ENCODE data around the gene DOCK6. TPM values are rescaled to one million over a fixed set of nuclear protein-coding genes. Genes with fewer than 3 reads are reported as not detected.

The DOCK6 gene
- total RNA-seq, 1 donor from 2014 or later, result 66.8 TPM

- DNase-seq (ENCODE audit: low read depth, low spot score), result no peak
Observed at GRCh38 chr19:11279505-11280236, 17.3 kb upstream of the DOCK6 start.

DNA sequence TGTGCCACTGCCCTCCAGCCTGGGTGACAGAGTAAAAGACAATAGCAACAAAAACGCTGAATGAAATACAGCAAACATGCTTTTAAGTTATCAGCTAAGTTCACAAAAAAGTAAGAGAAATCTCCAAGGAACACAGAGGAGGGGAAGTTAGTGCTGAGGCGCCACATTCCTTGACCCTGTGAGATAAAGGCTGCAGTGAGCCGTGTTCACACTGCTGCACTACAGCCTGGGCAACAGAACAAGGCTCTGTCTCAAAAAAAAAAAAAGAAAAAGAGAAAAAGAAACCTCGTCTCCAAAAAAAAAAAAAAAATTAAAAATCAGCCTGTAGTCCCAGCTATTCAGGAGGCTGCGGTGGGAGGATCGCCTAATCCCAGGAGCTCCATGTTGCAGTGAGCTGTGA lies 16.3 kb upstream of the DOCK6 start:
- no peak for DNase-seq (ENCODE audit: low read depth, low spot score)

DNA sequence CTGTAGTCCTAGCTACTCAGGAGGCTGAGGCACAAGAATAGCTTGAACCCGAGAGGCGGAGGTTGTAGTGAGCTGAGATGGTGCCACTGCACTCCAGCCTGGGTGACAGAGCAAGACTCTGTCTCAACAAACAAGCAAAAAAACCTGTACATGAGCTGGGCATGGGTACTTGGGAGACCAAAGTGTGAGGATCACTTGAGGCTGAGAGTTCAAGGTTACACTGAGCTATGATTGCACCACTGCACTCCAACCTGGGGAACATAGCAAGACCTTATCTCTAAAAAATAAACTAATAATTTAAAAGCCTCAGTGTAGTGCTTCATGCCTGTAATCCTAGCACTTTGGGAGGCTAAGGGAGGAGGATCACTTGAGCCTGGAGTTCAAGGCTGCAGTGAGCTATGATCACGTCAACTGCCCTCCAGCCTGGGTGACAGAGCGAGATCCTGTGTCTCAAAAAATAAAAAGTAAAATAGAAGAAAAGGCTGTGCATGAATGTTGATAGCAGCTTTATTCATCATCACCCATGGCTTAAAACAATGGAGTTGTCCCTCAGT lies 12.3 kb upstream of the DOCK6 start:
- DNase-seq (ENCODE audit: low read depth, low spot score), result no peak

- no peak for DNase-seq (ENCODE audit: low read depth, low spot score)
Observed at GRCh38 chr19:11273989-11274388, 11.7 kb upstream of the DOCK6 start.

DNA sequence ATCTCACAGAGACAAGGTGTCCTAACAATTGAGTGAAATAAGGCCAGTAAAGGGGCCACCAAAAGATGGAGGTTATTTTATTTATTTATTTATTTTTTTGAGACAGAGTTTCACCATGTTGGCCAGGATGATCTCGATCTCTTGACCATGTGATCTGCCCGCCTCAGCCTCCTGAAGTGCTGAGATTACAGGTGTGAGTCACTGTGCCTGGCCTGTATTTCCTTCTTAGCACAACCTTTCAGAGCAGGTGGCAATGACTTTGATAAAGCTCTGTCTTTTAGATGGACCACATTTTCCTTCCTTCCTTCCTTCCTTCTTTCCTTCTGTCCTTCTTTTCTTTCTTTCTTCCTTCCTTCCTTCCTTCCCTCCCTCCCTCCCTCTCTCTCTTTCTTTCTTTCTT lies 11.0 kb upstream of the DOCK6 start:
- no peak for DNase-seq (ENCODE audit: low read depth, low spot score)

GRCh38 chr19:11269408-11269807 lies 7.1 kb upstream of the DOCK6 start:
- peak; percentile 68 for DNase-seq (ENCODE audit: low read depth, low spot score)

GRCh38 chr19:11268783-11269267 lies 6.5 kb upstream of the DOCK6 start:
- peak; percentile 99 for DNase-seq (ENCODE audit: low read depth, low spot score)

DNA sequence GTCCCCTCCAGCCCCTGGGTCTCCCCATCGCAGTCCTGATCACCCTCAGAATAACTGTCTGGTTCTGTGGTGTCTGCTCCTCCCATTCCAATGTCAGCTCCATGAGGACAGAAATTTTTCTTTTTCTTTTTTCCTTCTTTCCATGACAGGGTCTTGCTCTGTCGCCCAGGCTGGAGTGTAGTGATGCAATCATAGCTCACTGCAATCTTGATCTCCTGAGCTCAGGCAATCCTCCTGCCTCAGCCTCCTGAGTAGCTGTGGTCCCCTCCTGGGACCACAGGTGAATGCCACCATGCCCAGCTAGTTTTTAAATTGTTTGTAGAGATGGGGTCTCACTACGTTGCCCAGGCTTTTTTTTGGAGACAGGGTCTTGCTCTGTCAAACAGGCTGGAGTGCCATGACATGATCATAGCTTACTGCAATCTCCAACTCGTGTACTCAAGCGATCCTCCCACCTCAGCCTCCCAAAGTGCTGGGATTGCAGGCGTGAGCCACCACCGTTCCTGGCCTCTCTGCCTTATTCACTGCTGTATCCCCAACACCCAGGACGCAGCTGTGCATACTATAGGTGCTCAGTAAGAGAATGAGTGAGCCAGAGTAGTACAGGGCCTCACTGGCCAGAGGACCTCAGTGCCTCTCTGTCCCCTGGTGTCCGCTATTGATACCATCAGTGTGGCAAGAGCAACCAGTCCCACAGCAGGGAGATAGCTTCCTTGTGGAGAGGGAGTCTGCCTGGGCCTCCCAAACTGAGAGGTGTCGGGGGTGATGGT lies 5.2 kb upstream of the DOCK6 start:
- no peak for DNase-seq (ENCODE audit: low read depth, low spot score)

DNA sequence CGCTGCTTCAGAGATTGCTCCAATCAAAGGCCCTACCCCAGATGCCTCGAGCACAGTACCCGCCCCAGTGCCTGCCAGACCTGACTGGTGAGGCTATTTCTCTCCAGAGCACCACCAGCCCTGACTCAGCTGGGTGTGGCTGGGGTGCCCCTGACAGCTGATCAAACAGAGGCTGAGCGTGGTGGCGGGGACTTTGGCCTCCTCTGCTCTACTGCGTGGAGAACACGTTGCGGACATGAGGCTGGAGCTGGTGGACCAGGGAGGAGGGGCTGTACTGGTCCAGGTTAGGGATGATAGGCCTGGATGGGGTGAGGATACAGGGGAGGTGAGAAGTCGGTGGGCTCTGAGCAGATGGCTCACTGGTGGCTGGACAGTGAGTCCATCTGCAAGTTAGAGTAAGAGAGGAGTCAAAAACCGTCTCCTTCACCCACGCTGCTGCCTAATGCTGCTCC lies 3.5 kb upstream of the DOCK6 start:
- DNase-seq (ENCODE audit: low read depth, low spot score), result no peak

DNA sequence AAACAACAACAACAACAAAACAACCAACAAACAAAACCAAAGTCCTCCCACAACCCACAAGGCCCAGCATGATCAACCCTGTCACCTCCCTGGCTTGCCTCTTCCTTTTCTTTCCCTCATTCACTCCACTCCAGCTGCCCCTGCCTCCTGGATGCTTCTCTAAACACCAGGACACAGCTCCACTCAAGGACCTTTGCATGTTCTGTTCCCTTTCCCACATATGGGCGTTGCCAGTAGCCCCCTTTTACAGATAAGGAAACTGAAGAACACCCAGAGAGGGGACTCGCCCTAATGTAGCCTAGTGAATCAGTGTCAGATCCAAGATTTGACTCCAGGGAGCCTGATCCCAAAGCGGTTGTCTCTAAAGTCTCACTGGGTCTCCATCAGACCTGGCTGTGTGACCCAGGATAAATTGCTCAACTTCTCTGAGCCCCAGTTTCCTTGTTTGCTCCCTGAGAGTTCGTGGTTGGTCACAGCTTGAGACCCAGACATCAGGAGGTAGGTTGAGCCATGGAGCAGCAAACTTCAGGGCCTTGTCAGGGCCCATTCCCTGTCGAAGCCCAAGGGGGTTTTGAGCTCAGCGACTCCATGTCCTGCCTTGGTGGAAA lies 3.0 kb upstream of the DOCK6 start:
- DNase-seq (ENCODE audit: low read depth, low spot score), result no peak

GRCh38 chr19:11264452-11265176 lies 2.3 kb upstream of the DOCK6 start:
- DNase-seq (ENCODE audit: low read depth, low spot score), result peak; percentile 60

DNA sequence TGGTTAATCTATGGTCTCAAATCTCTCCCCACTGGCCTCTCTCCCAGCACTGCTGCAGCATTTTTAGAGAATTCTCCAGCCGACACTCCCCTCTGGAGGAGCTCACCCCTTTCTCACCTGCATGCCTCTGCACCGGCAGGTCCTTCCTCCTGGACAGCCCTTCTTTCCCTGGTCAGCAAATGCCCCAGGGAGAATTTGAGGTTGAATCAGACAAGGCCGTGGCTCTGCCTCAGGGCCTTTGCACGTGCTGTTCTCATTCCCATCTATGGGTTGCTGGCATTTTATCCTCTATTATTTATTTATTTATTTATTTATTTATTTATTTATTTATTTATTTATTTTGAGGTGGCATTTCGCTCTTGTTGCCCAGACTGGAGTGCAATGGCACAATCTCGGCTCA lies 1.4 kb upstream of the DOCK6 start:
- DNase-seq (ENCODE audit: low read depth, low spot score), result no peak

GRCh38 chr19:11261431-11261970 lies 823 bp downstream of the DOCK6 start:
- no peak for DNase-seq (ENCODE audit: low read depth, low spot score)

DNA sequence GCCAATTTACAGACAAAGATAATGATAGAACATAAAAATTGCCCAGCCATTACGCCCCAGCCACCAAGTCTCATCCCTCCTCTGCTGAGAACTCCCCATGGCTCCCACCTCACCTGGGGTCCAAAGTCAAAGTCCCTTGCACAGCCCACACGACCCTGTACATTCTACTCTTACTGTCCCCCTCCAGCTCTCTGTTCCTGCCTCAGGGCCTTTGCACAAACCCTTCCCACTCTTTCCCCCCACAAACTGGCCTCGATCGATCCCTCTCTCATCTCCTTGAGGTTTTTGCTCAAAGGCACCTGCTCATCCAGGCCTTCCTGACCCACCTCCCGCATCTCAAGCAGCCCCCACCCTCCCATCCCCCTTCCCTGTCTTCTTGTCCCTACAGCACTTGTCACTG lies 1.3 kb downstream of the DOCK6 start:
- no peak for DNase-seq (ENCODE audit: low read depth, low spot score)

GRCh38 chr19:11257846-11258380 lies 4.4 kb downstream of the DOCK6 start:
- DNase-seq (ENCODE audit: low read depth, low spot score), result no peak

DNA sequence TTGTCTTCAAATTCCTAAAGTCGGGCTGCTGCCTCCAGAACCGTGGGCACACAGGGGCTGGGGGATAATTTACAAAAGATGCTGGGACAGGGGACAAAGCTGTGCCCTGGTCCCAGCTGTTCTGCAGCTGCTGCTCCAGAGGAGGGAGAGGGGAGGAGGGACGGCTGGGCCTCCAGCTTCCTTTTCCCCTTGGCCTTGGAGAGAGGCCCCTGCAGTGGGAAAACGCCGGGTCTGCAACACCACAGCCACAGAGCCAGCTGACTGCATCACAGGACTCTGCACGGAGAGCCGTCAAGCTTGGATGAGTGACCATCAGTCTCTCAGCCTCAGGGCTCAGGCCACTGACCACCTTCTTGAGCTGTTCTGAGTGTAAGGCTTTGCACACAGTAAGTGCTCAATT lies 6.1 kb downstream of the DOCK6 start:
- DNase-seq (ENCODE audit: low read depth, low spot score), result no peak

- DNase-seq (ENCODE audit: low read depth, low spot score), result no peak
Observed at GRCh38 chr19:11254666-11255065, 7.7 kb downstream of the DOCK6 start.

GRCh38 chr19:11252665-11253355 lies 9.5 kb downstream of the DOCK6 start:
- DNase-seq (ENCODE audit: low read depth, low spot score), result no peak

- no peak for DNase-seq (ENCODE audit: low read depth, low spot score)
Observed at GRCh38 chr19:11251650-11252314, 10.5 kb downstream of the DOCK6 start.

- DNase-seq (ENCODE audit: low read depth, low spot score), result no peak
Observed at GRCh38 chr19:11251217-11251616, 11.1 kb downstream of the DOCK6 start.

Data from pulmonary artery endothelial cell (primary cell).